Vagina (tissue), 2 donors: Measurements from ENCODE around the gene PLEKHS1. TPM values are rescaled to one million over a fixed set of nuclear protein-coding genes. Genes with fewer than 3 reads are reported as not detected.

Experiments used
- DNase-seq, 2 donors: peaks; one replicate each; pipeline ENCODE4 v3.0.0-alpha.2; 2017; ENCODE audit errors: extremely low spot score in 2 of 2
- H3K27ac ChIP-seq: fragments of 200-600 bp; sonication (generic); one replicate; pipeline ENCODE4 v1.5.1; 2019
- H3K27me3 ChIP-seq: fragments of 200-600 bp; sonication (generic); one replicate; pipeline ENCODE4 v1.5.1; 2019
- H3K36me3 ChIP-seq, 2 donors: fragments of 200-600 bp; sonication (generic); one replicate each; pipeline ENCODE4 v1.5.1; 2017 to 2019
- H3K4me1 ChIP-seq: fragments of 200-600 bp; sonication (generic); one replicate; pipeline ENCODE4 v1.5.1; 2019
- H3K4me3 ChIP-seq, 2 donors: fragments of 200-600 bp; sonication (generic); 1 replicate in 1 of 2; 2 replicates in 1 of 2; pipeline ENCODE4 v1.5.1; 2016 to 2019
- H3K9me3 ChIP-seq: fragments of 200-600 bp; sonication (generic); one replicate; pipeline ENCODE4 v1.5.1; 2019
- CTCF ChIP-seq, 3 experiments: fragments of 450-650 bp in 2 of 3; fragments of 200-600 bp in 1 of 3; sonication (generic) in 1 of 3; IDR thresholded peaks; one replicate each; pipeline ENCODE4 v1.5.1; 2017 to 2019; ENCODE audit warnings: antibody characterized with exemption in 3 of 3, mild to moderate bottlenecking in 2 of 3, moderate library complexity in 2 of 3
- POLR2A ChIP-seq, 2 donors: fragments of 450-650 bp; IDR thresholded peaks; one replicate each; pipeline ENCODE4 v1.6.1; 2017; ENCODE audit warnings: antibody characterized with exemption in 2 of 2, mild to moderate bottlenecking in 2 of 2, moderate library complexity in 2 of 2
- POLR2AphosphoS5 ChIP-seq, 2 donors: sonication (generic); formaldehyde crosslinking; IDR thresholded peaks; one replicate each; pipeline ENCODE4 v1.9.0; 2017; ENCODE audit warnings: antibody characterized with exemption in 2 of 2, mild to moderate bottlenecking in 2 of 2, low read depth in 1 of 2; ENCODE audit not compliant: insufficient read depth in 1 of 2
- intact Hi-C: fragments of 100-400 bp; cut with DNase I; formaldehyde crosslinking; loops from one replicate; pipeline ENCODE4 v1.15.1; 2023
- total RNA-seq: library from RNA; depleted of rRNA; stranded (reverse); fragments of >200 nt; gene quantifications from one replicate; pipeline ENCODE4 v1.2.3, GENCODE V29; 2016

PLEKHS1 gene
- total RNA-seq, 1 donor from 2014 or later, result not detected

- no peak for TF ChIP-seq POLR2A (IDR thresholded peaks at IDR 0.05)
- no peak for TF ChIP-seq POLR2AphosphoS5 (IDR thresholded peaks at IDR 0.05; ENCODE audit: insufficient read depth in 1 of 2, low read depth in 1 of 2)
- TF ChIP-seq CTCF (IDR thresholded peaks at IDR 0.05), result no peak
- Histone ChIP-seq H3K4me3 (no peak overlapping the region), H3K9me3 (no peaks in the 10 kb centered on the region), H3K27me3 (no peaks in the 10 kb centered on the region), H3K36me3 (no peaks in the 10 kb centered on the region), H3K4me1 (peaks cover 28% of the 10 kb centered on the region), H3K27ac (no peak overlapping the region)
- intact Hi-C loops, result no loop called here
- DNase-seq, result no peak
These were observed 42.2 kb upstream of the PLEKHS1 start for GRCh38 chr10:113709221-113709838.

GRCh38 chr10:113711142-113711541, 40.3 kb upstream of the PLEKHS1 start:
- no peaks in the 10 kb centered on the region for H3K36me3 ChIP-seq
- TF ChIP-seq CTCF (IDR thresholded peaks at IDR 0.05) (no peak), POLR2A (IDR thresholded peaks at IDR 0.05) (no peak), POLR2AphosphoS5 (IDR thresholded peaks at IDR 0.05; ENCODE audit: insufficient read depth in 1 of 2, low read depth in 1 of 2) (no peak)
- no peak for DNase-seq
- H3K9me3 ChIP-seq, result no peaks in the 10 kb centered on the region
- intact Hi-C loops, result no loop called here
- no peak overlapping the region for H3K4me3 ChIP-seq
- no peak overlapping the region for H3K27ac ChIP-seq
- H3K4me1 ChIP-seq, result peaks cover 26% of the 10 kb centered on the region
- no peaks in the 10 kb centered on the region for H3K27me3 ChIP-seq

- TF ChIP-seq POLR2AphosphoS5 (IDR thresholded peaks at IDR 0.05; ENCODE audit: insufficient read depth in 1 of 2, low read depth in 1 of 2) (no peak), POLR2A (IDR thresholded peaks at IDR 0.05) (no peak), CTCF (IDR thresholded peaks at IDR 0.05) (no peak)
- H3K4me3 ChIP-seq, result no peak overlapping the region
These were observed 39.5 kb upstream of the PLEKHS1 start for GRCh38 chr10:113712024-113712423.

GRCh38 chr10:113712755-113713639, 38.5 kb upstream of the PLEKHS1 start:
- no peak for TF ChIP-seq POLR2A (IDR thresholded peaks at IDR 0.05)
- TF ChIP-seq POLR2AphosphoS5 (IDR thresholded peaks at IDR 0.05; ENCODE audit: insufficient read depth in 1 of 2, low read depth in 1 of 2), result no peak
- TF ChIP-seq CTCF (IDR thresholded peaks at IDR 0.05), result no peak
- DNase-seq, result no peak
- intact Hi-C loops, result no loop called here
- no peaks in the 10 kb centered on the region for H3K27me3 ChIP-seq
- H3K27ac ChIP-seq, result no peak overlapping the region
- no peak overlapping the region for H3K4me3 ChIP-seq
- no peaks in the 10 kb centered on the region for H3K36me3 ChIP-seq
- H3K4me1 ChIP-seq, result peaks cover 15% of the 10 kb centered on the region
- no peaks in the 10 kb centered on the region for H3K9me3 ChIP-seq

More at GRCh38 chr10:113712024-113712423, 39.5 kb upstream of the PLEKHS1 start:
- H3K9me3 ChIP-seq, result no peaks in the 10 kb centered on the region
- peaks cover 17% of the 10 kb centered on the region for H3K4me1 ChIP-seq
- no peak overlapping the region for H3K27ac ChIP-seq
- DNase-seq, result no peak
- intact Hi-C loops, result no loop called here
- no peaks in the 10 kb centered on the region for H3K36me3 ChIP-seq
- H3K27me3 ChIP-seq, result no peaks in the 10 kb centered on the region

- H3K27me3 ChIP-seq, result no peaks in the 10 kb centered on the region
- TF ChIP-seq CTCF (IDR thresholded peaks at IDR 0.05) (no peak), POLR2A (IDR thresholded peaks at IDR 0.05) (no peak), POLR2AphosphoS5 (IDR thresholded peaks at IDR 0.05; ENCODE audit: insufficient read depth in 1 of 2, low read depth in 1 of 2) (no peak)
- H3K9me3 ChIP-seq, result no peaks in the 10 kb centered on the region
- intact Hi-C loops, result no loop called here
- peaks cover 15% of the 10 kb centered on the region for H3K4me1 ChIP-seq
- no peak overlapping the region for H3K27ac ChIP-seq
- no peaks in the 10 kb centered on the region for H3K36me3 ChIP-seq
- DNase-seq, result no peak
- no peak overlapping the region for H3K4me3 ChIP-seq
These were observed 37.9 kb upstream of the PLEKHS1 start for GRCh38 chr10:113713640-113713982.
